Measurements from ENCODE around the gene CHMP4A. TPM values are rescaled to one million over a fixed set of nuclear protein-coding genes. Genes with fewer than 3 reads are reported as not detected.

CHMP4A gene
- total and polyA plus RNA-seq, 2 experiments from 2014 or later, result 25.6 to 73.6 TPM

DNA sequence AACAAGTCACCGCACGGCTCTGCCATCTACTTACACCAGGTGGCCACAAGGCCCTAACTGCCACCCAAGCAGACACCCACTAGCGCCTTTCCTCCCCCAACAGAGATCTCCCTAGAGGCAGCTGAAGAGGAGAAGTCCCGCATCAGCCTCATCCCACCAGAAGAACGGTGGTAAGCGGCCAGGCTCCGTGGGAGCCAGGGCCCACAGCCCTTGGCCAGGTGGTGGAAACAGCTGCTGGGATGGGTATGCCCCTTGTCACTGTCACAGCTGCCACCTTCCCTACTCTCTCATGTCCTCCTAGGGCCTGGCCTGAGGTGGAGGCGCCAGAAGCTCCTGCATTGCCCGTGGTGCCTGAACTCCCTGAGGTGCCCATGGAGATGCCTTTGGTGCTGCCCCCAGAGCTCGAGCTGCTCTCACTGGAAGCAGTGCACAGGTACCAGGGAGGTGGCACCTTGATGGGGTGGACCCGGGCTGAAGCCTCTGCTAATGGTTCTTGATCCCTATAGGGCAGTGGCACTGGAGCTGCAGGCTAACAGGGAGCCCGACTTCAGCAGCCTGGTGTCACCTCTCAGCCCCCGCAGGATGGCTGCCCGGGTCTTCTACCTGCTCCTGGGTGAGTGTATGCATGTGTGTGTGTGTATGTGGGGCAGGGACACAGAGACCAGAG lies 33.9 kb downstream of the CHMP4A start:
- H3K9me3 ChIP-seq (ENCODE audit: low read depth), result no peaks in the 10 kb centered on the region
- H3K4me2 ChIP-seq, result no peak overlapping the region
- 98% methylated on average over 14 of the region's 14 CpGs for WGBS (ENCODE audit: low lambda C conversion rate, missing lambda C conversion rate)
- H4K20me1 ChIP-seq (ENCODE audit: insufficient read depth, poor library complexity, severe bottlenecking), result no peaks in the 10 kb centered on the region
- peak overlapping the region; percentile 87 for H3K27ac ChIP-seq
- no peak for DNase-seq (ENCODE audit: low spot score)
- H2AFZ ChIP-seq, result no peak overlapping the region
- peaks cover 2% of the 10 kb centered on the region for H3K36me3 ChIP-seq (replicated peaks; ENCODE audit: insufficient read depth, low read depth)
- H3K9me2 ChIP-seq (replicated peaks; ENCODE audit: insufficient read depth), result no peaks in the 10 kb centered on the region
- no peak overlapping the region for H3K4me3 ChIP-seq
- H3K4me1 ChIP-seq (ENCODE audit: insufficient read depth), result no peaks in the 10 kb centered on the region
- H3K79me2 ChIP-seq, result peaks cover 5% of the 10 kb centered on the region
- no peaks in the 10 kb centered on the region for H3K27me3 ChIP-seq
- TF ChIP-seq, protein P1, sequence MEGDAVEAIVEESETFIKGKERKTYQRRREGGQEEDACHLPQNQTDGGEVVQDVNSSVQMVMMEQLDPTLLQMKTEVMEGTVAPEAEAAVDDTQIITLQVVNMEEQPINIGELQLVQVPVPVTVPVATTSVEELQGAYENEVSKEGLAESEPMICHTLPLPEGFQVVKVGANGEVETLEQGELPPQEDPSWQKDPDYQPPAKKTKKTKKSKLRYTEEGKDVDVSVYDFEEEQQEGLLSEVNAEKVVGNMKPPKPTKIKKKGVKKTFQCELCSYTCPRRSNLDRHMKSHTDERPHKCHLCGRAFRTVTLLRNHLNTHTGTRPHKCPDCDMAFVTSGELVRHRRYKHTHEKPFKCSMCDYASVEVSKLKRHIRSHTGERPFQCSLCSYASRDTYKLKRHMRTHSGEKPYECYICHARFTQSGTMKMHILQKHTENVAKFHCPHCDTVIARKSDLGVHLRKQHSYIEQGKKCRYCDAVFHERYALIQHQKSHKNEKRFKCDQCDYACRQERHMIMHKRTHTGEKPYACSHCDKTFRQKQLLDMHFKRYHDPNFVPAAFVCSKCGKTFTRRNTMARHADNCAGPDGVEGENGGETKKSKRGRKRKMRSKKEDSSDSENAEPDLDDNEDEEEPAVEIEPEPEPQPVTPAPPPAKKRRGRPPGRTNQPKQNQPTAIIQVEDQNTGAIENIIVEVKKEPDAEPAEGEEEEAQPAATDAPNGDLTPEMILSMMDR (IDR thresholded peaks at IDR 0.05; ENCODE audit: poor library complexity), result no peak
- TF ChIP-seq EZH2phosphoT487 (IDR thresholded peaks at IDR 0.05; ENCODE audit: low read depth, severe bottlenecking, unreplicated experiment) (no peak), EZH2 (IDR thresholded peaks at IDR 0.05; ENCODE audit: borderline replicate concordance) (no peak)

DNA sequence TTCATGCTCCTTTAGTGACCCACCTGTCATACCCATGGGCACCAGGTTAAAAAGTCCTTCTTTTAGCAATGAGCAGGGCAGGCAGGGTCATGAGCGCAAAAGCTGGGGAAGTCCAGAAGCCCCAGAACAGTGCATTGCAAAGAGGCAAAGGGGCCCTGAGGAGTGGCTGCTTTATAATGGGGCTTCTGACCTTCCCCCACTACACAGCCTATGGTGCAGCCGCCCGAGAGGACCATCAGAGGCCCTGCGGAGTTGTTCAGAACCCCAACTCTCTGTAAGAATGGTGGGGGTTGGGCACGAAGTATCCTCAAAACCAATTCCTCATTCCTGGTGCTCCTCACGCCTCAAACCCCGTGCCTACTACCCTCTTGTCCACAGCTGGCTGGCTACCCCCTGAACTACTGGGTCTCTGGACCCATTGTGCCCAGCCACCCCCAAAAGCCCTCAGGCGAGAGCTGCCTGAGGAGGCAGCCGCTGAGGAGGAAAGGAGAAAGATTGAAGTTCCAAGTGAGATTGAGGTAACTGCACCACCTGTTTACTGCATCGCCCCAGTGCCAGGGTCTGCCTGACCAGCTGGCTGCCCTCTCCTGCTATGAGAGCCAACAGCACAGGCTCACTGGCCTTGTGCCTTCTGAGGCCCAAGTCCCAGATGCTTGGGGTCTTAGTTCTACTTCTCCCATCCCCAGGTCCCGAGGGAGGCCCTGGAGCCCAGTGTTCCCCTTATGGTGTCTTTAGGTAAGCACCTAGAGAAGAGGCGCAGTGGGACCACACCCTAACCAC lies 34.7 kb downstream of the CHMP4A start:
- Histone ChIP-seq H3K27ac (peak overlapping the region; percentile 87), H2AFZ (no peak overlapping the region), H3K4me2 (no peak overlapping the region), H3K27me3 (no peaks in the 10 kb centered on the region), H3K9me2 (replicated peaks; ENCODE audit: insufficient read depth) (no peaks in the 10 kb centered on the region), H4K20me1 (ENCODE audit: insufficient read depth, poor library complexity, severe bottlenecking) (no peaks in the 10 kb centered on the region), H3K36me3 (replicated peaks; ENCODE audit: insufficient read depth, low read depth) (peaks cover 2% of the 10 kb centered on the region), H3K4me1 (ENCODE audit: insufficient read depth) (no peaks in the 10 kb centered on the region), H3K79me2 (peaks cover 12% of the 10 kb centered on the region), H3K9me3 (ENCODE audit: low read depth) (no peaks in the 10 kb centered on the region), H3K4me3 (no peak overlapping the region)
- WGBS (ENCODE audit: low lambda C conversion rate, missing lambda C conversion rate), result 89% methylated on average over 12 of the region's 12 CpGs
- no peak for DNase-seq (ENCODE audit: low spot score)
- TF ChIP-seq, protein P1 (IDR thresholded peaks at IDR 0.05; ENCODE audit: poor library complexity), result no peak
- TF ChIP-seq EZH2phosphoT487 (IDR thresholded peaks at IDR 0.05; ENCODE audit: low read depth, severe bottlenecking, unreplicated experiment) (no peak), EZH2 (IDR thresholded peaks at IDR 0.05; ENCODE audit: borderline replicate concordance) (no peak)

DNA sequence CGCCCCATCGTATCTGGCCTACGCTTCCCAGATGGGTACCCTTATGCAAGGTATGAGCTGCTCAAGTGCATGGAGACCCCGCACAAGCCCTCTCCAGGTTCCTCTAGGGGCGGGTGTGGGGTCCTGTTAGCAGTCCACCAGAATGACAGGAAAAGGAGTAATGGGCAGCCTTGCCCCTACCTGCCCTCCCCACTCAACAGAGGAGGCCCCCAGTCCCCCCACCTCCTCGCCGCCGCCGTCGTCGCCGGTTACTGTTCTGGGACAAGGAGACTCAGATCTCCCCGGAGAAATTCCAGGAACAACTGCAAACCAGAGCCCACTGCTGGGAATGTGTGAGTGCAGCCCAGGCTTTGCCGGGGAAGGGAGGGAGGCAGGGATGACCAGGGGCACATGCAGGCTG lies 35.4 kb downstream of the CHMP4A start:
- H3K4me3 ChIP-seq, result no peak overlapping the region
- no peak overlapping the region for H3K4me2 ChIP-seq
- no peaks in the 10 kb centered on the region for H3K9me2 ChIP-seq (replicated peaks; ENCODE audit: insufficient read depth)
- H3K79me2 ChIP-seq, result peaks cover 19% of the 10 kb centered on the region
- peaks cover 3% of the 10 kb centered on the region for H3K4me1 ChIP-seq (ENCODE audit: insufficient read depth)
- H3K27ac ChIP-seq, result no peak overlapping the region
- H2AFZ ChIP-seq, result no peak overlapping the region
- peaks cover 2% of the 10 kb centered on the region for H3K36me3 ChIP-seq (replicated peaks; ENCODE audit: insufficient read depth, low read depth)
- no peaks in the 10 kb centered on the region for H4K20me1 ChIP-seq (ENCODE audit: insufficient read depth, poor library complexity, severe bottlenecking)
- DNase-seq (ENCODE audit: low spot score), result no peak
- WGBS (ENCODE audit: low lambda C conversion rate, missing lambda C conversion rate), result 92% methylated on average over 7 of the region's 14 CpGs
- H3K9me3 ChIP-seq (ENCODE audit: low read depth), result no peaks in the 10 kb centered on the region
- no peaks in the 10 kb centered on the region for H3K27me3 ChIP-seq
- TF ChIP-seq EZH2 (IDR thresholded peaks at IDR 0.05; ENCODE audit: borderline replicate concordance) (no peak), EZH2phosphoT487 (IDR thresholded peaks at IDR 0.05; ENCODE audit: low read depth, severe bottlenecking, unreplicated experiment) (no peak)
- TF ChIP-seq, protein P1 (IDR thresholded peaks at IDR 0.05; ENCODE audit: poor library complexity), result no peak
